GM06990 (cell line): Measurements from ENCODE around the gene SLC24A1.

Experiments
- DNase-seq: peaks from one replicate; pipeline ENCODE4 v3.0.0-alpha.2; 2011; ENCODE audit not compliant: insufficient read length; ENCODE audit errors: extremely low read depth
- H3K27me3 ChIP-seq: replicated peaks from 2 replicates; pipeline ENCODE4 v1.6.0; 2011; ENCODE audit warnings: low read length; ENCODE audit not compliant: control insufficient read depth, insufficient read depth
- H3K36me3 ChIP-seq: 2 replicates; pipeline ENCODE4 v1.5.1; 2011; ENCODE audit warnings: low read length; ENCODE audit not compliant: control insufficient read depth, insufficient read depth
- H3K4me3 ChIP-seq: replicated peaks from 2 replicates; pipeline ENCODE4 v1.5.1; 2011; ENCODE audit warnings: low read depth, mild to moderate bottlenecking, control low read depth, low read length
- CTCF ChIP-seq: IDR thresholded peaks from 2 replicates; pipeline ENCODE4 v1.5.1; 2011; ENCODE audit warnings: low read length, control low read depth, mild to moderate bottlenecking, inconsistent platforms; ENCODE audit not compliant: insufficient read depth, poor library complexity, severe bottlenecking

The SLC24A1 gene

GRCh38 chr15:65655026-65655425 lies 33.3 kb downstream of the SLC24A1 start:
- no peak for DNase-seq
- H3K36me3 ChIP-seq = peaks cover 19% of the 10 kb centered on the region
- TF ChIP-seq CTCF = no peak
- no peaks in the 10 kb centered on the region for H3K27me3 ChIP-seq
- H3K4me3 ChIP-seq = no peak overlapping the region

GRCh38 chr15:65655457-65655856 lies 33.7 kb downstream of the SLC24A1 start:
- H3K4me3 ChIP-seq = no peak overlapping the region
- no peak for TF ChIP-seq CTCF
- no peak for DNase-seq
- H3K36me3 ChIP-seq = peaks cover 19% of the 10 kb centered on the region
- H3K27me3 ChIP-seq = no peaks in the 10 kb centered on the region

- TF ChIP-seq CTCF = no peak
- H3K4me3 ChIP-seq = no peak overlapping the region
- no peak for DNase-seq
- H3K27me3 ChIP-seq = no peaks in the 10 kb centered on the region
- peaks cover 7% of the 10 kb centered on the region for H3K36me3 ChIP-seq
Observed at GRCh38 chr15:65659502-65660052, 37.8 kb downstream of the SLC24A1 start.

- no peak for DNase-seq
- Histone ChIP-seq H3K4me3 (no peak overlapping the region), H3K27me3 (no peaks in the 10 kb centered on the region), H3K36me3 (peaks cover 5% of the 10 kb centered on the region)
- TF ChIP-seq CTCF = no peak
Observed at GRCh38 chr15:65660927-65661326, 39.2 kb downstream of the SLC24A1 start.

GRCh38 chr15:65663521-65663920 lies 41.8 kb downstream of the SLC24A1 start:
- Histone ChIP-seq H3K36me3 (no peaks in the 10 kb centered on the region; the same call in none of the 2 replicates), H3K27me3 (no peaks in the 10 kb centered on the region), H3K4me3 (no peak overlapping the region)
- DNase-seq = peak; percentile 49
- TF ChIP-seq CTCF = no peak

GRCh38 chr15:65666257-65666656 lies 44.5 kb downstream of the SLC24A1 start:
- Histone ChIP-seq H3K27me3 (no peaks in the 10 kb centered on the region), H3K36me3 (peaks cover 2% of the 10 kb centered on the region), H3K4me3 (no peak overlapping the region)
- no peak for DNase-seq
- TF ChIP-seq CTCF = no peak
